Measurements from ENCODE around the gene RASL11A. TPM values are rescaled to one million over a fixed set of nuclear protein-coding genes. Genes with fewer than 3 reads are reported as not detected.

RASL11A gene
- polyA plus RNA-seq, 1 of the 3 experiments (the other 2 are of a cell fraction) = 2.7 TPM

GRCh38 chr13:27257648-27258253 lies 12.9 kb upstream of the RASL11A start:
- no peak overlapping the region for H3K4me2 ChIP-seq
- H3K4me3 ChIP-seq (ENCODE audit: low read depth in 2 of 2, low read length in 1 of 2) = no peak overlapping the region
- DNase-seq = no peak
- no peak overlapping the region for H3K27ac ChIP-seq (ENCODE audit: low read depth in 2 of 2, low read length in 1 of 2)
- H3K9me3 ChIP-seq = no peaks in the 10 kb centered on the region
- H3K9me2 ChIP-seq = no peaks in the 10 kb centered on the region
- POLR2A ChIA-PET = no interaction called here
- no peak overlapping the region for H2AFZ ChIP-seq (ENCODE audit: low read depth)
- H3F3A ChIP-seq (replicated peaks; ENCODE audit: insufficient read depth) = peaks cover 41% of the 10 kb centered on the region
- H4K20me1 ChIP-seq (ENCODE audit: insufficient read depth) = peaks cover 54% of the 10 kb centered on the region
- peaks cover 0 to 7% of the 10 kb centered on the region in 2 experiments; a peak in 1 of 4 replicates for H3K4me1 ChIP-seq (ENCODE audit: control insufficient read depth in 1 of 2, insufficient read depth in 2 of 2, low read depth in 1 of 2, low read length in 1 of 2)
- H3K79me2 ChIP-seq (ENCODE audit: insufficient read depth) = peaks cover 66% of the 10 kb centered on the region
- 93% methylated on average over 11 of the region's 11 CpGs for WGBS (ENCODE audit: low lambda C conversion rate)
- H3K36me3 ChIP-seq (replicated peaks in 1 of 2; ENCODE audit: control insufficient read depth in 1 of 2, insufficient read depth in 2 of 2, low read length in 1 of 2) = peaks cover 71 to 73% of the 10 kb centered on the region in 2 experiments
- no peak overlapping the region for H3K9ac ChIP-seq
- TF ChIP-seq MXI1 (IDR thresholded peaks at IDR 0.05; ENCODE audit: low read depth, low read length) (no peak), POLR2AphosphoS5 (IDR thresholded peaks at IDR 0.05; ENCODE audit: low read depth, low read length) (peak; percentile 37)
- CTCF ChIA-PET = interaction anchor here (1.0 to 1.6 kb wide), 3 partner anchors 26 to 272 kb away, joined by 3 to 6 read pairs (median 3); no protein-coding TSS in a partner anchor
- H3K27me3 ChIP-seq (ENCODE audit: insufficient read depth) = no peaks in the 10 kb centered on the region

DNA sequence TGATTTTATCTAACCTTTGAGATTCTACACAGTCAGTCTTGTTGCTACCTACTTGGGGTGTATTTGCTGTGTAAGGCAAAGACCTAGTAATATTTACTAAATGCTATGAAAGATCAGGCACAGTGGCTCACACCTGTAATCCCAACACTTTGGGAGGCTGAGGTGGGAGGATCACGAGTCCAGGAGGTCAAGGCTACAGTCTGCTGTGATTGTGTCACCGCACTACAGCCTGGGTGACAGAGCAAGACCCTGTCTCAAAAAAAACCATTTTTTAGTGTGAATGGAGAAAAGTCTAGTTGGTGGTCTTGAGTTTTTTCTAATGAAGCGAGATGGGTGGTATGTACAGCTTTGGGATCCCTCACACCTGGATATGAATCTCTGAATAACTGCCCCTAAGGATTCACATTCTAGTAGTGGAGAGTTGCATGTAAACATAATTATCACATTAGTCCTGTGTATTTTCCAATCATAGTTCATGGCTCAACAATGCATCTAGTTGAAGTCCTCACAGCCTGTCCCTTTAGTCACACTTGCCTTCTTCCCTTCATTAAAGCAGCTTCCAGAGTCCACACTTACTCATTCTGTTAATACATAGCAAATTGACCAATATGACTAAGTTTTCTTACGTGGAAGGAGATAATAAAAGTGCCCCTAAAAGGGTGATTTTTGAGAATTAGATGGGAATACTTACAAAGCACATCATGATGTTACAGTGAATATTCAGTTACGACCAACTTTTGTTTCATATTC lies 11.8 kb upstream of the RASL11A start:
- 98% methylated on average over 5 of the region's 5 CpGs for WGBS (ENCODE audit: low lambda C conversion rate)
- peaks cover 48% of the 10 kb centered on the region for H3F3A ChIP-seq (replicated peaks; ENCODE audit: insufficient read depth)
- H3K36me3 ChIP-seq (replicated peaks in 1 of 2; ENCODE audit: control insufficient read depth in 1 of 2, insufficient read depth in 2 of 2, low read length in 1 of 2) = peaks cover 61 to 69% of the 10 kb centered on the region in 2 experiments
- no peaks in the 10 kb centered on the region for H3K9me3 ChIP-seq
- peaks cover 3 to 5% of the 10 kb centered on the region in 2 experiments; a peak in 2 of 4 replicates for H3K4me1 ChIP-seq (ENCODE audit: control insufficient read depth in 1 of 2, insufficient read depth in 2 of 2, low read depth in 1 of 2, low read length in 1 of 2)
- no peaks in the 10 kb centered on the region for H3K9me2 ChIP-seq
- peaks cover 55% of the 10 kb centered on the region for H3K79me2 ChIP-seq (ENCODE audit: insufficient read depth)
- H4K20me1 ChIP-seq (ENCODE audit: insufficient read depth) = peaks cover 44% of the 10 kb centered on the region
- H3K27me3 ChIP-seq (ENCODE audit: insufficient read depth) = no peaks in the 10 kb centered on the region
- no peak overlapping the region for H3K4me2 ChIP-seq
- CTCF ChIA-PET = interaction anchor here (1.0 to 1.1 kb wide), 3 partner anchors 9 to 100 kb away, joined by 3 to 4 read pairs (median 3); partner anchors contain the start of gene RASL11A
- no peak overlapping the region for H3K9ac ChIP-seq
- no peak overlapping the region for H2AFZ ChIP-seq (ENCODE audit: low read depth)
- no peak for DNase-seq
- TF ChIP-seq, protein P1, sequence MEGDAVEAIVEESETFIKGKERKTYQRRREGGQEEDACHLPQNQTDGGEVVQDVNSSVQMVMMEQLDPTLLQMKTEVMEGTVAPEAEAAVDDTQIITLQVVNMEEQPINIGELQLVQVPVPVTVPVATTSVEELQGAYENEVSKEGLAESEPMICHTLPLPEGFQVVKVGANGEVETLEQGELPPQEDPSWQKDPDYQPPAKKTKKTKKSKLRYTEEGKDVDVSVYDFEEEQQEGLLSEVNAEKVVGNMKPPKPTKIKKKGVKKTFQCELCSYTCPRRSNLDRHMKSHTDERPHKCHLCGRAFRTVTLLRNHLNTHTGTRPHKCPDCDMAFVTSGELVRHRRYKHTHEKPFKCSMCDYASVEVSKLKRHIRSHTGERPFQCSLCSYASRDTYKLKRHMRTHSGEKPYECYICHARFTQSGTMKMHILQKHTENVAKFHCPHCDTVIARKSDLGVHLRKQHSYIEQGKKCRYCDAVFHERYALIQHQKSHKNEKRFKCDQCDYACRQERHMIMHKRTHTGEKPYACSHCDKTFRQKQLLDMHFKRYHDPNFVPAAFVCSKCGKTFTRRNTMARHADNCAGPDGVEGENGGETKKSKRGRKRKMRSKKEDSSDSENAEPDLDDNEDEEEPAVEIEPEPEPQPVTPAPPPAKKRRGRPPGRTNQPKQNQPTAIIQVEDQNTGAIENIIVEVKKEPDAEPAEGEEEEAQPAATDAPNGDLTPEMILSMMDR (IDR thresholded peaks at IDR 0.05) = no peak
- no peak for TF ChIP-seq MAX (IDR thresholded peaks at IDR 0.05; ENCODE audit: low read depth)
- TF ChIP-seq ELF1 (IDR thresholded peaks at IDR 0.05) = no peak
- no peak for TF ChIP-seq TEAD4 (IDR thresholded peaks at IDR 0.05; ENCODE audit: borderline replicate concordance, insufficient read depth)
- TF ChIP-seq, protein P2, sequence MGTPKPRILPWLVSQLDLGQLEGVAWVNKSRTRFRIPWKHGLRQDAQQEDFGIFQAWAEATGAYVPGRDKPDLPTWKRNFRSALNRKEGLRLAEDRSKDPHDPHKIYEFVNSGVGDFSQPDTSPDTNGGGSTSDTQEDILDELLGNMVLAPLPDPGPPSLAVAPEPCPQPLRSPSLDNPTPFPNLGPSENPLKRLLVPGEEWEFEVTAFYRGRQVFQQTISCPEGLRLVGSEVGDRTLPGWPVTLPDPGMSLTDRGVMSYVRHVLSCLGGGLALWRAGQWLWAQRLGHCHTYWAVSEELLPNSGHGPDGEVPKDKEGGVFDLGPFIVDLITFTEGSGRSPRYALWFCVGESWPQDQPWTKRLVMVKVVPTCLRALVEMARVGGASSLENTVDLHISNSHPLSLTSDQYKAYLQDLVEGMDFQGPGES (IDR thresholded peaks at IDR 0.05; ENCODE audit: low read depth, low read length) = no peak
- no peak for TF ChIP-seq FOSL2 (IDR thresholded peaks at IDR 0.05; ENCODE audit: borderline replicate concordance, low read depth)
- no peak for TF ChIP-seq NRF1 (IDR thresholded peaks at IDR 0.05; ENCODE audit: low read depth, low read length)
- TF ChIP-seq TAF1 (IDR thresholded peaks at IDR 0.05; ENCODE audit: borderline replicate concordance, low read depth, low read length) = no peak
- TF ChIP-seq, protein P3, sequence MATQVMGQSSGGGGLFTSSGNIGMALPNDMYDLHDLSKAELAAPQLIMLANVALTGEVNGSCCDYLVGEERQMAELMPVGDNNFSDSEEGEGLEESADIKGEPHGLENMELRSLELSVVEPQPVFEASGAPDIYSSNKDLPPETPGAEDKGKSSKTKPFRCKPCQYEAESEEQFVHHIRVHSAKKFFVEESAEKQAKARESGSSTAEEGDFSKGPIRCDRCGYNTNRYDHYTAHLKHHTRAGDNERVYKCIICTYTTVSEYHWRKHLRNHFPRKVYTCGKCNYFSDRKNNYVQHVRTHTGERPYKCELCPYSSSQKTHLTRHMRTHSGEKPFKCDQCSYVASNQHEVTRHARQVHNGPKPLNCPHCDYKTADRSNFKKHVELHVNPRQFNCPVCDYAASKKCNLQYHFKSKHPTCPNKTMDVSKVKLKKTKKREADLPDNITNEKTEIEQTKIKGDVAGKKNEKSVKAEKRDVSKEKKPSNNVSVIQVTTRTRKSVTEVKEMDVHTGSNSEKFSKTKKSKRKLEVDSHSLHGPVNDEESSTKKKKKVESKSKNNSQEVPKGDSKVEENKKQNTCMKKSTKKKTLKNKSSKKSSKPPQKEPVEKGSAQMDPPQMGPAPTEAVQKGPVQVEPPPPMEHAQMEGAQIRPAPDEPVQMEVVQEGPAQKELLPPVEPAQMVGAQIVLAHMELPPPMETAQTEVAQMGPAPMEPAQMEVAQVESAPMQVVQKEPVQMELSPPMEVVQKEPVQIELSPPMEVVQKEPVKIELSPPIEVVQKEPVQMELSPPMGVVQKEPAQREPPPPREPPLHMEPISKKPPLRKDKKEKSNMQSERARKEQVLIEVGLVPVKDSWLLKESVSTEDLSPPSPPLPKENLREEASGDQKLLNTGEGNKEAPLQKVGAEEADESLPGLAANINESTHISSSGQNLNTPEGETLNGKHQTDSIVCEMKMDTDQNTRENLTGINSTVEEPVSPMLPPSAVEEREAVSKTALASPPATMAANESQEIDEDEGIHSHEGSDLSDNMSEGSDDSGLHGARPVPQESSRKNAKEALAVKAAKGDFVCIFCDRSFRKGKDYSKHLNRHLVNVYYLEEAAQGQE (IDR thresholded peaks at IDR 0.05; ENCODE audit: low read depth, low read length) = no peak
- POLR2A ChIA-PET = no interaction called here
- H3K4me3 ChIP-seq (ENCODE audit: low read depth in 2 of 2, low read length in 1 of 2) = no peak overlapping the region
- H3K27ac ChIP-seq (ENCODE audit: low read depth in 2 of 2, low read length in 1 of 2) = peak overlapping the region in 1 of 2 experiments; percentile 4; a peak in 1 of 4 replicates
